GM23338 (cell line): ENCODE measurements around the gene RUSC1.

Experiments
- CREB1 ChIP-seq: fragments of 250-450 bp; sonication (Bioruptor Pico); IDR thresholded peaks from 2 replicates; pipeline ENCODE4 v1.5.0; 2020; ENCODE audit warnings: low read depth, mild to moderate bottlenecking, moderate library complexity
- CTCF ChIP-seq, 2 experiments: fragments of 200-600 bp in 1 of 2; sonication (generic) in 1 of 2; conservative IDR thresholded peaks; 2 replicates each; pipeline versions ENCODE4 v1.5.1 to v1.6.1; 2016 to 2017; ENCODE audit warnings: antibody characterized with exemption in 2 of 2, low read depth in 2 of 2, mild to moderate bottlenecking in 2 of 2, moderate library complexity in 1 of 2
- EZH2 ChIP-seq: fragments of 200-600 bp; sonication (generic); IDR thresholded peaks from one replicate; pipeline ENCODE4 v1.8.0; 2017; ENCODE audit warnings: antibody characterized with exemption, mild to moderate bottlenecking, low read depth; ENCODE audit not compliant: unreplicated experiment
- EZH2phosphoT487 ChIP-seq: fragments of 200-600 bp; sonication (generic); IDR thresholded peaks from one replicate; pipeline ENCODE4 v1.8.1; 2018; ENCODE audit warnings: antibody characterized with exemption; ENCODE audit not compliant: unreplicated experiment
- POLR2AphosphoS5 ChIP-seq: IDR thresholded peaks from 2 replicates; pipeline ENCODE4 v1.6.1; 2016; ENCODE audit warnings: antibody characterized with exemption, low read depth
- ZNF462 ChIP-seq: fragments of 250-450 bp; sonication (Bioruptor Pico); IDR thresholded peaks from 2 replicates; pipeline ENCODE4 v1.5.0; 2020; ENCODE audit warnings: mild to moderate bottlenecking, moderate library complexity

- TF ChIP-seq POLR2AphosphoS5 (no peak), CTCF (conservative IDR thresholded peaks at IDR 0.05; ENCODE audit: low read depth in 2 of 2) (no peak), EZH2 (no peak), CREB1 (CRISPR knock-in tag) (no peak), EZH2phosphoT487 (no peak), ZNF462 (no peak)
These were observed 3.8 kb upstream of the RUSC1 start for GRCh38 chr1:155316922-155317321.
